ENCODE measurements around the gene GCG. TPM values are rescaled to one million over a fixed set of nuclear protein-coding genes. Genes with fewer than 3 reads are reported as not detected.

GCG gene
- total and polyA plus RNA-seq, 7 experiments from 2014 or later = not detected

DNA sequence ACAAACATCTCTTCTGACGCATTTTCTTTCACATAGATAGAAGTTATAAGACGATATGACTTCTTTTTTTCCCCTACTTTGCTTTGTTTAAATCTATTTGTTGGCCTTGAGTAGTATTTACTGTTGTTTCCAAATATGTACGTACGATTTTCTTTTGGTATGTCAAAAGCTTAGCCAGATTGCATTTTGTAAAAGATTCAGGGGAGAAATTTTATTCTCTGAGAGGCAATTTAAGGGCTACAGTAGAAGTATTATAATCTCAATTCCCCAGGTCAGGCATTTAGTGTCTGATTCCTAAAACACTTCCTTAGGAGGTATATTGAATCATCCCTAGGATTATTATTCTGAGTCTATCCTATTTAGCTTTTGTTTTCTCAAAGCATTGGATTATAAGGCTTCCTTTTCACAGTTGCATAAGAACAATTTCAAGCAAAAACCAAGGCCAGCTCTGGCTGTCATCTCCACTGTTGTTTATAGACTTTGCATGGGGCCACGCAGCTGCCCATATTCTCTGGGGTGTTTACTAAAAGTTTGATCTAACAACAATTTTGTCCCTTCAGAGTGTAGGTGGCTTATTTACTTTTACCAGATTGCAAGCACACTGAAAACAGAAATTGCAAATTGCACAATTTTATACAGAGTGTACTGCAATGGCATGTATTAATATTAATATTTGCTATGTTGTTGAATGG, 33.6 kb upstream of the GCG start:
- no peak overlapping the region for H3K27ac ChIP-seq (ENCODE audit: low read depth, low read length)
- H3K27me3 ChIP-seq (ENCODE audit: control insufficient read depth in 2 of 2, insufficient read depth in 2 of 2, low read length in 2 of 2) = no peaks in the 10 kb centered on the region
- Mint-ChIP-seq H3K27me3 (peaks cover 3 to 28% (median 8%) of the 10 kb centered on the region in 5 donors), H3K27ac (no peak overlapping the region), H3K4me1 (peaks cover 0 to 7% (median 0%) of the 10 kb centered on the region in 7 donors), H3K4me3 (no peak overlapping the region), H3K9me3 (no peaks in the 10 kb centered on the region), H3K36me3 (no peaks in the 10 kb centered on the region)
- ChIA-PET POLR2A (no interaction called here), CTCF (no interaction called here)
- H3K36me3 ChIP-seq (ENCODE audit: control insufficient read depth in 2 of 3, insufficient read depth in 3 of 3, low read length in 3 of 3) = no peaks in the 10 kb centered on the region
- ATAC-seq = no peak
- no peaks in the 10 kb centered on the region for H3K4me1 ChIP-seq (ENCODE audit: control insufficient read depth in 2 of 2, insufficient read depth in 2 of 2, low read length in 2 of 2)
- no peaks in the 10 kb centered on the region for H3K9me3 ChIP-seq (ENCODE audit: control insufficient read depth in 2 of 3, low read length in 3 of 3)
- H3K4me3 ChIP-seq (ENCODE audit: low read length) = no peak overlapping the region
- intact Hi-C loops (cut with micrococcal nuclease) = no loop called here
- no peak for DNase-seq

DNA sequence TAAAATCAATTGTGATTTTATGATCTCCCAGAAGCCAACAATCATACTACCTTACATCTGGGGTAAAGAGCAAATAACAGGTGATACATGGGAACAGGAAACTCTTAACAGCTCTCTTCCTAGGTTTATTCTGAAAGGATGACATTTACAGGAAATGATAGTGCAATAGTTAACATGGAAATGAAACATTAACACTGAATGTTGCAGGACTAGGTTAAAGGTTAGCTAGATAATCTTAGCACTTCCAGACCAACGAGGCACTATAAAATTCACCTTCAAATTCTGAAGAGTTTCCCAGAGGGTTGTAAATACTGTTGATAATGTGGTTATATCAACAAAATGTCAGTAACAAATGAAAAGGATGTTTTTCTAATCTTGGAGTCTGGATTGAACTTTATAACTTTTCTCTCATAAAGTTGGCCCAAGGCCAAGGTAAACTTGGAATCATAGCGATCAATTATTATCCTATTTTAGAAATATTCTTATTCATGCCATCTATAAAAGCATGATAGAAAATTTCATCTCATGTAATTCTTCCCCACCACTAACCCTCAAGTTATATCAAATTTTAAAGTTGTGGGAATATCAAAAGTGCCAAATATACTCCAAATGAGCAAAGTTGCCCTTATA, 32.9 kb upstream of the GCG start:
- H3K4me1 ChIP-seq (ENCODE audit: control insufficient read depth in 2 of 2, insufficient read depth in 2 of 2, low read length in 2 of 2) = no peaks in the 10 kb centered on the region
- peaks cover 0 to 7% (median 0%) of the 10 kb centered on the region in 7 donors for H3K4me1 Mint-ChIP-seq
- POLR2A ChIA-PET = no interaction called here
- no peak overlapping the region for H3K27ac ChIP-seq (ENCODE audit: low read depth, low read length)
- H3K9me3 ChIP-seq (ENCODE audit: control insufficient read depth in 2 of 3, low read length in 3 of 3) = no peaks in the 10 kb centered on the region
- CTCF ChIA-PET = no interaction called here
- intact Hi-C loops (cut with micrococcal nuclease) = no loop called here
- H3K4me3 ChIP-seq (ENCODE audit: low read length) = no peak overlapping the region
- no peaks in the 10 kb centered on the region for H3K9me3 Mint-ChIP-seq
- no peaks in the 10 kb centered on the region for H3K27me3 ChIP-seq (ENCODE audit: control insufficient read depth in 2 of 2, insufficient read depth in 2 of 2, low read length in 2 of 2)
- DNase-seq = no peak
- H3K4me3 Mint-ChIP-seq = no peak overlapping the region
- no peak for ATAC-seq
- H3K27me3 Mint-ChIP-seq = peaks cover 4 to 24% (median 9%) of the 10 kb centered on the region in 5 donors
- H3K36me3 Mint-ChIP-seq = no peaks in the 10 kb centered on the region
- H3K36me3 ChIP-seq (ENCODE audit: control insufficient read depth in 2 of 3, insufficient read depth in 3 of 3, low read length in 3 of 3) = no peaks in the 10 kb centered on the region
- H3K27ac Mint-ChIP-seq = no peak overlapping the region

DNA sequence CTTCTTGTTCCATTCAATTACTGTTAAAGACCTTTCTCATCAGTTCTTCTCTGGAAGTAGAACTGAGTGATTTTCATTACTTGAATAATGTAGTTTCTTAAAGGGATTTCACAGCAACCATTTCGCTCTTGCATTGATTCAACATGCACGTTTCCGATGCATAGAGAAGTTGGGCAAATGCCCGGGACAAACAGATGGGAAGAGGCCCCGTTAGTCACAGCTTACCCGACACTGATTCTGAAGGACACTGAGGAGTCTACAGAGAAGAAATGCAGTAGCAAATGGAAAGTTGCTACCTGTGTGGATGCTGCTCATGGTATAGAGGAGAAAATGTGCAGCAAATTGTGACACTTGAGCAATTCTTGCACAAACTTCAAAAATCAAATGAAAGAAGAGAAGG, 32.3 kb upstream of the GCG start:
- H3K27me3 ChIP-seq (ENCODE audit: control insufficient read depth in 2 of 2, insufficient read depth in 2 of 2, low read length in 2 of 2) = no peaks in the 10 kb centered on the region
- H3K27ac ChIP-seq (ENCODE audit: low read depth, low read length) = no peak overlapping the region
- CTCF ChIA-PET = no interaction called here
- no peaks in the 10 kb centered on the region for H3K4me1 ChIP-seq (ENCODE audit: control insufficient read depth in 2 of 2, insufficient read depth in 2 of 2, low read length in 2 of 2)
- ATAC-seq (no peak), DNase-seq (no peak)
- intact Hi-C loops (cut with micrococcal nuclease) = no loop called here
- H3K36me3 ChIP-seq (ENCODE audit: control insufficient read depth in 2 of 3, insufficient read depth in 3 of 3, low read length in 3 of 3) = no peaks in the 10 kb centered on the region
- no peak overlapping the region for H3K27ac Mint-ChIP-seq
- peaks cover 0 to 7% (median 0%) of the 10 kb centered on the region in 7 donors for H3K4me1 Mint-ChIP-seq
- H3K36me3 Mint-ChIP-seq = no peaks in the 10 kb centered on the region
- H3K9me3 Mint-ChIP-seq = no peaks in the 10 kb centered on the region
- peaks cover 4 to 24% (median 10%) of the 10 kb centered on the region in 5 donors for H3K27me3 Mint-ChIP-seq
- POLR2A ChIA-PET = no interaction called here
- no peaks in the 10 kb centered on the region for H3K9me3 ChIP-seq (ENCODE audit: control insufficient read depth in 2 of 3, low read length in 3 of 3)
- no peak overlapping the region for H3K4me3 ChIP-seq (ENCODE audit: low read length)
- H3K4me3 Mint-ChIP-seq = no peak overlapping the region

DNA sequence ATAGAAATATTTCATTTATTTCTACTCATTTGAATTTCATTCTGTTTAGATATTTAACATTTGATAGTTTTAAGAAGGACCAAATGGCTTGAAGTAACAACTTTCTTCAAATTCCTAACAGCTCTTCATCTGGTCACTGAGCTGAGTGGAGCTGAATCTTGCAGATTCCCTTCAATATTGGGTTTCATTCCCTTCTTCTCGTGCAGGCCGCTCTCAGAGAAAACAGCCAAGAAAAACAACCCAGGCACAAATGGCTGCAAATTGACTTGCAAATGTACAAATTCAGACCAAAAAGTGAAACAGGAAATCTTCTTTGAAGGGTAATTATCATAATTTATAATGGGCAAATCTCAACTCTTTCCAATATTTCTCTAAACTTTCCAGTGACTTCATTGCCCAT, 30.3 kb upstream of the GCG start:
- ATAC-seq (no peak), DNase-seq (no peak)
- Mint-ChIP-seq H3K4me3 (no peak overlapping the region), H3K27ac (no peak overlapping the region), H3K4me1 (peaks cover 0 to 7% (median 0%) of the 10 kb centered on the region in 7 donors), H3K9me3 (no peaks in the 10 kb centered on the region), H3K27me3 (peaks cover 4 to 23% (median 18%) of the 10 kb centered on the region in 5 donors), H3K36me3 (no peaks in the 10 kb centered on the region)
- no peak overlapping the region for H3K4me3 ChIP-seq (ENCODE audit: low read length)
- ChIA-PET POLR2A (no interaction called here), CTCF (no interaction called here)
- no peak overlapping the region for H3K27ac ChIP-seq (ENCODE audit: low read depth, low read length)
- H3K27me3 ChIP-seq (ENCODE audit: control insufficient read depth in 2 of 2, insufficient read depth in 2 of 2, low read length in 2 of 2) = no peaks in the 10 kb centered on the region
- intact Hi-C loops (cut with micrococcal nuclease) = no loop called here
- no peaks in the 10 kb centered on the region for H3K4me1 ChIP-seq (ENCODE audit: control insufficient read depth in 2 of 2, insufficient read depth in 2 of 2, low read length in 2 of 2)
- H3K36me3 ChIP-seq (ENCODE audit: control insufficient read depth in 2 of 3, insufficient read depth in 3 of 3, low read length in 3 of 3) = no peaks in the 10 kb centered on the region
- H3K9me3 ChIP-seq (ENCODE audit: control insufficient read depth in 2 of 3, low read length in 3 of 3) = no peaks in the 10 kb centered on the region

DNA sequence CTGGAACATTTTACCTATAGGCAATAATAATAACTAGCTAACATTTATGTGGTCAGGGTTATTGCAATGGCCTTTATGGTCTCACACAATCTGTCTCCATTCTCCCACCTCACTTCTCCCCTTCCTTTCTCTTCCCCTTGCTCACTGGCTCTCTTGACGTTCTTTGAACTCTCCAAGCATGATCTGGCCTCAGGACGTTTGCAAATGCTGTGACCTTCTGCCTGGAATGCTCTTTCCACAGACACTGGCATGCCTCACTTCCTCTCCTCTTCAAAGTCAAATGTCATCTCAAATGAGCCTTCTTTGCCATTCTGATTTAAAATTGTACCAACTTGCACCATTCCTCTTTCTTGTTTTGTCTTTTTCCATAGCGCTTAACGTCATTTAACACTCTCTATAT, 25.3 kb upstream of the GCG start:
- H3K27me3 Mint-ChIP-seq = peaks cover 11 to 41% (median 30%) of the 10 kb centered on the region in 5 donors

DNA sequence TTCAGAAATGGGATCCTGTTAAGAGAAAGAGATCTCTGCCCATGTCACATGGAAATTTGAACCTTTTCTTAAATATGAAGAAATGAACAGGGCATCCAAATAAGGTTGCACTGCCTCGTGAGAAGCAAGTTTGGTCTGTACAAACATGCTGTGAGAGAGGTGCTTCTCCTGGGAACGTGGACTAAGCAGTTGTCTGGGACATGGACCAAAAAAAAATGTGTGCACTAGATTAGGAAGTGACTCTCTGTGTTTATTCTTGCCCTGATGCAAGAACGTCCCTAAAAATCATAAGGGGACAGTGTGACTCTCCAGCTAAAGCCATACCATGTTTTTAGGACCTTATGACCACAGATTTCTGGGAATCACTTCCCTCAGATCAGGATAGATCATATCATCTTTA, 23.7 kb upstream of the GCG start:
- Mint-ChIP-seq H3K27me3 (peaks cover 7 to 43% (median 29%) of the 10 kb centered on the region in 5 donors), H3K9me3 (no peaks in the 10 kb centered on the region), H3K4me1 (peaks cover 0 to 4% (median 0%) of the 10 kb centered on the region in 7 donors), H3K4me3 (no peak overlapping the region), H3K36me3 (no peaks in the 10 kb centered on the region), H3K27ac (no peak overlapping the region)
- no peaks in the 10 kb centered on the region for H3K36me3 ChIP-seq (ENCODE audit: control insufficient read depth in 2 of 3, insufficient read depth in 3 of 3, low read length in 3 of 3)
- H3K9me3 ChIP-seq (ENCODE audit: control insufficient read depth in 2 of 3, low read length in 3 of 3) = no peaks in the 10 kb centered on the region
- no peaks in the 10 kb centered on the region for H3K27me3 ChIP-seq (ENCODE audit: control insufficient read depth in 2 of 2, insufficient read depth in 2 of 2, low read length in 2 of 2)
- no peaks in the 10 kb centered on the region for H3K4me1 ChIP-seq (ENCODE audit: control insufficient read depth in 2 of 2, insufficient read depth in 2 of 2, low read length in 2 of 2)
- POLR2A ChIA-PET = no interaction called here
- no peak overlapping the region for H3K4me3 ChIP-seq (ENCODE audit: low read length)
- H3K27ac ChIP-seq (ENCODE audit: low read depth, low read length) = no peak overlapping the region
- DNase-seq (no peak), ATAC-seq (no peak)
- intact Hi-C loops (cut with micrococcal nuclease) = no loop called here
- CTCF ChIA-PET = no interaction called here

More for the DNA sequence above, 25.3 kb upstream of the GCG start:
- Histone ChIP-seq H3K4me1 (ENCODE audit: control insufficient read depth in 2 of 2, insufficient read depth in 2 of 2, low read length in 2 of 2) (no peaks in the 10 kb centered on the region), H3K36me3 (ENCODE audit: control insufficient read depth in 2 of 3, insufficient read depth in 3 of 3, low read length in 3 of 3) (no peaks in the 10 kb centered on the region), H3K9me3 (ENCODE audit: control insufficient read depth in 2 of 3, low read length in 3 of 3) (no peaks in the 10 kb centered on the region), H3K4me3 (ENCODE audit: low read length) (no peak overlapping the region), H3K27ac (ENCODE audit: low read depth, low read length) (no peak overlapping the region), H3K27me3 (ENCODE audit: control insufficient read depth in 2 of 2, insufficient read depth in 2 of 2, low read length in 2 of 2) (no peaks in the 10 kb centered on the region)
- CTCF ChIA-PET = no interaction called here
- no peaks in the 10 kb centered on the region for H3K4me1 Mint-ChIP-seq
- H3K36me3 Mint-ChIP-seq = no peaks in the 10 kb centered on the region
- ATAC-seq = no peak
- no peak overlapping the region for H3K27ac Mint-ChIP-seq
- intact Hi-C loops (cut with micrococcal nuclease) = no loop called here
- DNase-seq = no peak
- no peaks in the 10 kb centered on the region for H3K9me3 Mint-ChIP-seq
- no peak overlapping the region for H3K4me3 Mint-ChIP-seq
- POLR2A ChIA-PET = no interaction called here

DNA sequence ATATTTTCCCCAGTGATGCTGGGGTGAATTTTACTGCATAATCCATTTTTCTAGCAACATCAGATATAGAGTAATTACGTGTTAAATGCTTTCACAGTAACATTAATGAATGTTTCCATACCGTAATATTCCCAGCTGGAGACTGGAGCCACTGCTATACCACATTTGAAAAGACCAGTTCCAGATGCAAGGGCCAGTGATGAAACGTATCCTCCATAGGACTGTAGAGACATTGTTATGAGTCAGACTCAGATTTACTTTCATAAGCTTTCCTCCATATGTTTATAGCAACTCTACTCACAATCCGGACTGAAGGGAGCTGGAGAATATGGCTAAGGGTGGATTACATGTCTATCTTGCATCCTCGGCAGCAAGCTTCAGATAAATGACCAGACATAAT, 22.7 kb upstream of the GCG start:
- ChIA-PET POLR2A (no interaction called here), CTCF (no interaction called here)
- no peaks in the 10 kb centered on the region for H3K4me1 ChIP-seq (ENCODE audit: control insufficient read depth in 2 of 2, insufficient read depth in 2 of 2, low read length in 2 of 2)

More for the DNA sequence above, 22.7 kb upstream of the GCG start:
- Mint-ChIP-seq H3K9me3 (no peaks in the 10 kb centered on the region), H3K27me3 (peaks cover 7 to 50% (median 21%) of the 10 kb centered on the region in 5 donors), H3K4me3 (no peak overlapping the region), H3K4me1 (peaks cover 0 to 7% (median 0%) of the 10 kb centered on the region in 7 donors), H3K36me3 (no peaks in the 10 kb centered on the region), H3K27ac (no peak overlapping the region)
- Histone ChIP-seq H3K4me3 (ENCODE audit: low read length) (no peak overlapping the region), H3K27ac (ENCODE audit: low read depth, low read length) (no peak overlapping the region), H3K9me3 (ENCODE audit: control insufficient read depth in 2 of 3, low read length in 3 of 3) (no peaks in the 10 kb centered on the region), H3K27me3 (ENCODE audit: control insufficient read depth in 2 of 2, insufficient read depth in 2 of 2, low read length in 2 of 2) (no peaks in the 10 kb centered on the region), H3K36me3 (ENCODE audit: control insufficient read depth in 2 of 3, insufficient read depth in 3 of 3, low read length in 3 of 3) (no peaks in the 10 kb centered on the region)
- intact Hi-C loops (cut with micrococcal nuclease) = no loop called here
- ATAC-seq (no peak), DNase-seq (no peak)

Measured in naive thymus-derived CD4-positive, alpha-beta T cell (primary cell).